HEK293 (cell line): ENCODE measurements around the gene DPYSL5.
A peak's percentile ranks its signal among the peaks of the same experiment; 100 is the strongest.

Source experiments
- CTCF ChIA-PET: fragments of 350-600 bp; formaldehyde crosslinking; extraction: SDS; loops from one replicate; lab custom pipeline; 2021; ENCODE audit warnings: antibody characterized with exemption; lab: Yijun Ruan, JAX
- POLR2A ChIA-PET: fragments of 300-600 bp; formaldehyde crosslinking; extraction: SDS; loops from one replicate; lab custom pipeline; 2020; ENCODE audit warnings: antibody characterized with exemption, inconsistent platforms; lab: Yijun Ruan, JAX
- H3K27ac ChIP-seq: fragments of 200-500 bp; sonication (Bioruptor generic); 2 replicates; pipeline ENCODE4 v1.5.1; 2014; ENCODE audit warnings: low read depth, low read length, control low read depth, inconsistent platforms; ENCODE audit errors: extremely low read depth
- H3K36me3 ChIP-seq, 2 experiments: fragments of 200-500 bp in 1 of 2; sonication (Bioruptor generic) in 1 of 2; 1 replicate in 1 of 2; 2 replicates in 1 of 2; pipeline ENCODE4 v1.5.1; 2014 to 2017; ENCODE audit warnings: inconsistent platforms in 2 of 2, low read length in 2 of 2; ENCODE audit not compliant: control insufficient read depth in 2 of 2, insufficient read depth in 1 of 2
- H3K4me1 ChIP-seq: fragments of 200-500 bp; sonication (Bioruptor generic); 2 replicates; pipeline ENCODE4 v1.5.1; 2014; ENCODE audit warnings: mild to moderate bottlenecking, low read length, inconsistent platforms; ENCODE audit not compliant: control insufficient read depth, insufficient read depth
- H3K4me3 ChIP-seq: 2 replicates; pipeline ENCODE4 v1.5.1; 2011; ENCODE audit warnings: low read depth, mild to moderate bottlenecking, control low read depth, low read length, moderate library complexity
- H3K9me3 ChIP-seq: fragments of 200-500 bp; sonication (Bioruptor generic); 2 replicates; pipeline ENCODE4 v1.5.1; 2014; ENCODE audit warnings: low read depth, low read length, inconsistent platforms; ENCODE audit not compliant: control insufficient read depth, insufficient read depth
- BCL11A ChIP-seq: fragments of 450-650 bp; formaldehyde crosslinking; IDR thresholded peaks from 2 replicates; pipeline ENCODE4 v1.5.1; 2016; ENCODE audit warnings: low read depth, missing biosample characterization, missing genetic modification characterization
- EGR2 ChIP-seq: fragments of 450-650 bp; formaldehyde crosslinking; IDR thresholded peaks from 2 replicates; pipeline ENCODE4 v1.5.1; 2016; ENCODE audit warnings: low read depth, missing biosample characterization, missing genetic modification characterization
- FEZF1 ChIP-seq: fragments of 450-650 bp; formaldehyde crosslinking; IDR thresholded peaks from 2 replicates; pipeline ENCODE4 v1.5.1; 2016; ENCODE audit warnings: missing biosample characterization, missing genetic modification characterization
- GLIS1 ChIP-seq: fragments of 450-650 bp; formaldehyde crosslinking; IDR thresholded peaks from 2 replicates; pipeline ENCODE4 v1.5.1; 2016; ENCODE audit warnings: missing biosample characterization, missing genetic modification characterization
- GLIS2 ChIP-seq: fragments of 450-650 bp; formaldehyde crosslinking; IDR thresholded peaks from 2 replicates; pipeline ENCODE4 v1.5.1; 2016; ENCODE audit warnings: missing biosample characterization, missing genetic modification characterization
- KLF1 ChIP-seq: fragments of 450-650 bp; formaldehyde crosslinking; IDR thresholded peaks from 2 replicates; pipeline ENCODE4 v1.5.1; 2016; ENCODE audit warnings: missing biosample characterization, missing genetic modification characterization
- OSR2 ChIP-seq: fragments of 450-650 bp; formaldehyde crosslinking; IDR thresholded peaks from 2 replicates; pipeline ENCODE4 v1.5.1; 2016; ENCODE audit warnings: missing biosample characterization, missing genetic modification characterization
- SCRT1 ChIP-seq: fragments of 450-650 bp; formaldehyde crosslinking; IDR thresholded peaks from 2 replicates; pipeline ENCODE4 v1.5.1; 2016; ENCODE audit warnings: missing biosample characterization, missing genetic modification characterization, borderline replicate concordance
- SCRT2 ChIP-seq: fragments of 450-650 bp; formaldehyde crosslinking; IDR thresholded peaks from 2 replicates; pipeline ENCODE4 v1.5.1; 2016; ENCODE audit warnings: missing biosample characterization, missing genetic modification characterization
- SP7 ChIP-seq: fragments of 450-650 bp; formaldehyde crosslinking; IDR thresholded peaks from 2 replicates; pipeline ENCODE4 v1.5.1; 2016; ENCODE audit warnings: missing biosample characterization, missing genetic modification characterization
- ZBTB1 ChIP-seq: fragments of 450-650 bp; formaldehyde crosslinking; IDR thresholded peaks from 2 replicates; pipeline ENCODE4 v1.5.1; 2016; ENCODE audit warnings: missing biosample characterization, missing genetic modification characterization
- ZBTB20 ChIP-seq: fragments of 450-650 bp; formaldehyde crosslinking; IDR thresholded peaks from 2 replicates; pipeline ENCODE4 v1.5.1; 2016; ENCODE audit warnings: missing biosample characterization, missing genetic modification characterization
- ZFHX2 ChIP-seq: fragments of 450-650 bp; formaldehyde crosslinking; conservative IDR thresholded peaks from 2 replicates; pipeline ENCODE4 v1.5.1; 2016; ENCODE audit warnings: missing biosample characterization, missing genetic modification characterization
- ZNF138 ChIP-seq: fragments of 450-650 bp; formaldehyde crosslinking; IDR thresholded peaks from 2 replicates; pipeline ENCODE4 v1.5.1; 2016; ENCODE audit warnings: missing biosample characterization, missing genetic modification characterization, borderline replicate concordance
- ZNF155 ChIP-seq: fragments of 450-650 bp; formaldehyde crosslinking; IDR thresholded peaks from 2 replicates; pipeline ENCODE4 v1.5.1; 2016; ENCODE audit warnings: missing biosample characterization, missing genetic modification characterization
- ZNF184 ChIP-seq: fragments of 450-650 bp; IDR thresholded peaks from 2 replicates; pipeline ENCODE4 v1.5.1; 2018; ENCODE audit warnings: missing biosample characterization, mild to moderate bottlenecking, missing genetic modification characterization
- ZNF19 ChIP-seq: fragments of 450-650 bp; formaldehyde crosslinking; IDR thresholded peaks from 2 replicates; pipeline ENCODE4; 2016; ENCODE audit warnings: missing biosample characterization, missing genetic modification characterization, low read depth
- ZNF2 ChIP-seq: fragments of 450-650 bp; formaldehyde crosslinking; IDR thresholded peaks from 2 replicates; pipeline ENCODE4 v1.5.1; 2016; ENCODE audit warnings: missing biosample characterization, missing genetic modification characterization
- ZNF341 ChIP-seq: fragments of 450-650 bp; formaldehyde crosslinking; IDR thresholded peaks from 2 replicates; pipeline ENCODE4; 2016; ENCODE audit warnings: low read depth, missing biosample characterization, missing genetic modification characterization
- ZNF391 ChIP-seq: fragments of 450-650 bp; formaldehyde crosslinking; IDR thresholded peaks from 2 replicates; pipeline ENCODE4 v1.5.1; 2016; ENCODE audit warnings: low read depth, missing biosample characterization, missing genetic modification characterization, borderline replicate concordance
- ZNF404 ChIP-seq: fragments of 450-650 bp; formaldehyde crosslinking; IDR thresholded peaks from 2 replicates; pipeline ENCODE4 v1.5.1; 2017; ENCODE audit warnings: missing biosample characterization, missing genetic modification characterization
- ZNF560 ChIP-seq: fragments of 450-650 bp; formaldehyde crosslinking; IDR thresholded peaks from 2 replicates; pipeline ENCODE4 v1.5.1; 2017; ENCODE audit warnings: missing biosample characterization, missing genetic modification characterization, borderline replicate concordance
- ZNF624 ChIP-seq: fragments of 450-650 bp; formaldehyde crosslinking; IDR thresholded peaks from 2 replicates; pipeline ENCODE4 v1.5.1; 2017; ENCODE audit warnings: missing biosample characterization, missing genetic modification characterization
- ZNF626 ChIP-seq: fragments of 450-650 bp; sonication (Bioruptor Pico); formaldehyde crosslinking; IDR thresholded peaks from 2 replicates; pipeline ENCODE4 v1.5.1; 2018; ENCODE audit warnings: missing biosample characterization, missing genetic modification characterization, inconsistent platforms
- ZNF629 ChIP-seq: fragments of 450-650 bp; formaldehyde crosslinking; IDR thresholded peaks from 2 replicates; pipeline ENCODE4 v1.5.1; 2017; ENCODE audit warnings: missing biosample characterization, missing genetic modification characterization
- ZNF658 ChIP-seq: fragments of 450-650 bp; formaldehyde crosslinking; IDR thresholded peaks from 2 replicates; pipeline ENCODE4; 2016; ENCODE audit warnings: missing biosample characterization, missing genetic modification characterization
- ZNF670 ChIP-seq: fragments of 450-650 bp; formaldehyde crosslinking; IDR thresholded peaks from 2 replicates; pipeline ENCODE4 v1.5.1; 2016; ENCODE audit warnings: missing biosample characterization, missing genetic modification characterization, low read depth
- ZNF776 ChIP-seq: fragments of 450-650 bp; formaldehyde crosslinking; IDR thresholded peaks from 2 replicates; pipeline ENCODE4 v1.5.0; 2017; ENCODE audit warnings: missing biosample characterization, missing genetic modification characterization, borderline replicate concordance
- ZNF792 ChIP-seq: fragments of 450-650 bp; formaldehyde crosslinking; IDR thresholded peaks from 2 replicates; pipeline ENCODE4 v1.5.1; 2016; ENCODE audit warnings: missing biosample characterization, missing genetic modification characterization
- ZXDB ChIP-seq: fragments of 450-650 bp; formaldehyde crosslinking; IDR thresholded peaks from 2 replicates; pipeline ENCODE4 v1.5.1; 2016; ENCODE audit warnings: missing biosample characterization, missing genetic modification characterization
- TF ChIP-seq, protein P1 (sequence below): fragments of 450-650 bp; formaldehyde crosslinking; IDR thresholded peaks from 2 replicates; pipeline ENCODE4 v1.5.1; 2016; ENCODE audit warnings: missing biosample characterization, missing genetic modification characterization
- TF ChIP-seq, protein P2 (sequence below): fragments of 450-650 bp; formaldehyde crosslinking; IDR thresholded peaks from 2 replicates; pipeline ENCODE4 v1.5.1; 2016; ENCODE audit warnings: missing biosample characterization, missing genetic modification characterization
- TF ChIP-seq, protein P3 (sequence below): fragments of 450-650 bp; formaldehyde crosslinking; IDR thresholded peaks from 2 replicates; pipeline ENCODE4 v1.5.1; 2016; ENCODE audit warnings: missing biosample characterization, missing genetic modification characterization, borderline replicate concordance

DPYSL5 gene

DNA sequence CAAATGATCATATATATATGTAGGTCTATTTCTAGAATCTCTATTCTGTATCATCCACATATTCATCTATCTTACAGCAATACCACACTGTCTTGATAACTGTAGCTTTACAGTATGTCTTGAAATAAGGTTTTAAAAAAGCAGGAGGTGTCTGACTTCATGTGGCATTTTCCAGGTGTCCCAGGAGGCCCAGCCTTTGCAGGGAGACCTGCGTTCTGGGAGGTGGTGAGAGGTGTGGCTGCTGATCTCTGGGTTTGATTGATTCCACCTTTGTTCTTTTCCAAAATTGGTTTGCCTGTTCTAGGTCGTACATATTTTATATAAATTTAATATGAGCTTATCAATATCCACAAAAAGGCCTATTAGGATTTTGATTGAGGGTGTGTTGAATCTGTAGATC lies 26.6 kb downstream of the DPYSL5 start:
- H3K4me1 ChIP-seq = no peaks in the 10 kb centered on the region
- CTCF ChIA-PET = interaction anchor here (0.6 to 1.4 kb wide), 2 partner anchors 28 to 534 kb away, joined by 3 to 6 read pairs; no protein-coding TSS in a partner anchor
- no peak overlapping the region for H3K4me3 ChIP-seq
- H3K36me3 ChIP-seq = peaks cover 0 to 9% of the 10 kb centered on the region in 2 experiments; a peak in 2 of 3 replicates
- no peaks in the 10 kb centered on the region for H3K9me3 ChIP-seq
- POLR2A ChIA-PET = no interaction called here
- H3K27ac ChIP-seq = no peak overlapping the region
- no peak for TF ChIP-seq ZNF404 (tag by site-specific recombination)
- TF ChIP-seq ZNF2 (tag by site-specific recombination) = no peak
- TF ChIP-seq ZBTB1 (tag by site-specific recombination) = no peak
- no peak for TF ChIP-seq ZNF792 (tag by site-specific recombination)
- no peak for TF ChIP-seq ZNF670 (tag by site-specific recombination)
- TF ChIP-seq ZNF19 (tag by site-specific recombination) = no peak
- TF ChIP-seq SP7 (tag by site-specific recombination) = no peak
- no peak for TF ChIP-seq ZNF391 (tag by site-specific recombination)
- TF ChIP-seq, protein P1, sequence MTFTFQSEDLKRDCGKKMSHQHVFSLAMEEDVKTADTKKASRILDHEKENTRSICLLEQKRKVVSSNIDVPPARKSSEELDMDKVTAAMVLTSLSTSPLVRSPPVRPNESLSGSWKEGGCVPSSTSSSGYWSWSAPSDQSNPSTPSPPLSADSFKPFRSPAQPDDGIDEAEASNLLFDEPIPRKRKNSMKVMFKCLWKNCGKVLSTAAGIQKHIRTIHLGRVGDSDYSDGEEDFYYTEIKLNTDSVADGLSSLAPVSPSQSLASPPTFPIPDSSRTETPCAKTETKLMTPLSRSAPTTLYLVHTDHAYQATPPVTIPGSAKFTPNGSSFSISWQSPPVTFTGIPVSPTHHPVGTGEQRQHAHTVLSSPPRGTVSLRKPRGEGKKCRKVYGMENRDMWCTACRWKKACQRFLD = no peak
- no peak for TF ChIP-seq ZBTB20 (tag by site-specific recombination)
- no peak for TF ChIP-seq OSR2 (tag by site-specific recombination)
- TF ChIP-seq ZNF629 (tag by site-specific recombination) = no peak
- no peak for TF ChIP-seq ZNF658 (tag by site-specific recombination)
- TF ChIP-seq, protein P2, sequence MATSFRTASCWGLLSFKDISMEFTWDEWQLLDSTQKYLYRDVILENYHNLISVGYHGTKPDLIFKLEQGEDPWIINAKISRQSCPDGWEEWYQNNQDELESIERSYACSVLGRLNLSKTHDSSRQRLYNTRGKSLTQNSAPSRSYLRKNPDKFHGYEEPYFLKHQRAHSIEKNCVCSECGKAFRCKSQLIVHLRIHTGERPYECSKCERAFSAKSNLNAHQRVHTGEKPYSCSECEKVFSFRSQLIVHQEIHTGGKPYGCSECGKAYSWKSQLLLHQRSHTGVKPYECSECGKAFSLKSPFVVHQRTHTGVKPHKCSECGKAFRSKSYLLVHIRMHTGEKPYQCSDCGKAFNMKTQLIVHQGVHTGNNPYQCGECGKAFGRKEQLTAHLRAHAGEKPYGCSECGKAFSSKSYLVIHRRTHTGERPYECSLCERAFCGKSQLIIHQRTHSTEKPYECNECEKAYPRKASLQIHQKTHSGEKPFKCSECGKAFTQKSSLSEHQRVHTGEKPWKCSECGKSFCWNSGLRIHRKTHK = no peak
- no peak for TF ChIP-seq ZNF138
- no peak for TF ChIP-seq KLF1 (tag by site-specific recombination)
- no peak for TF ChIP-seq ZNF776 (tag by site-specific recombination)
- TF ChIP-seq, all 188 proteins: peak for 0

DNA sequence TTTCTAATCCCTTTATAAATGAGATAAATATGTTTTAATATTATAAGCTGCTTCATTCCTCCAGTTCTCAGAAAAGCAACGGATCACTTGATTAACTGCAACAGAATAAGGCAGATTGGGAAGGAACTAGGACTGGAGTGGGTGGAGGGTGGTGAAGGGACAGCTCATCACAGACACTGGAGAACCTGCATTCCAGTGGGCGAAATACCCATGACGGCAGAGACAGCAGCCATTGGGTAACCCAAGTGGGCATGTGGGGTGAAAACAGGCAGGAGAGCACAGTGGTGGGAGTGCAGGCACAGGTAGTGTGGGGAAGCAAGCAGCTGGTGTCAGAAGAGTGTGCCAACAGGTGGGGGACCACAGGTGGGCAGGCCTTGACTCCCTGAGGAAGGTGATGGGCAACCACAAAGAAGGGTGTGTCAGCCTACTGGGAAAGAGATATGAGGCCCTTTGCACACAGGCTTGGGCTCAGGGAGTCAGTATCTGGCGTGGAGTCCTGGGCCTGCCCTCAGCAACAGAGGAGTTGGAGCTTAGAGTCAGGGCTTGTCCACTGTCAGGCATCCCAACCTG lies 27.2 kb downstream of the DPYSL5 start:
- Histone ChIP-seq H3K4me3 (no peak overlapping the region), H3K4me1 (no peaks in the 10 kb centered on the region), H3K36me3 (peaks cover 0 to 12% of the 10 kb centered on the region in 2 experiments; a peak in 1 of 3 replicates), H3K27ac (no peak overlapping the region), H3K9me3 (no peaks in the 10 kb centered on the region)
- POLR2A ChIA-PET = no interaction called here
- CTCF ChIA-PET = interaction anchor here (0.6 to 1.4 kb wide), 2 partner anchors 29 to 533 kb away, joined by 3 to 6 read pairs; no protein-coding TSS in a partner anchor
- TF ChIP-seq FEZF1 (tag by site-specific recombination) (no peak), ZNF624 (no peak), ZNF560 (tag by site-specific recombination) (no peak), EGR2 (peak; percentile 60; the same call in 1 of the 2 replicates), GLIS2 (no peak), ZNF155 (tag by site-specific recombination) (no peak), SCRT1 (peak; percentile 98), BCL11A (tag by site-specific recombination) (no peak), ZNF184 (no peak), GLIS1 (tag by site-specific recombination) (no peak), ZXDB (no peak), ZNF626 (no peak), SCRT2 (tag by site-specific recombination) (peak; percentile 98), ZNF341 (tag by site-specific recombination) (no peak), ZFHX2 (0 out of 2 replicates have a peak, but pooled peaks have one; percentile 17), ZNF670 (tag by site-specific recombination) (no peak)
- TF ChIP-seq, protein P3, sequence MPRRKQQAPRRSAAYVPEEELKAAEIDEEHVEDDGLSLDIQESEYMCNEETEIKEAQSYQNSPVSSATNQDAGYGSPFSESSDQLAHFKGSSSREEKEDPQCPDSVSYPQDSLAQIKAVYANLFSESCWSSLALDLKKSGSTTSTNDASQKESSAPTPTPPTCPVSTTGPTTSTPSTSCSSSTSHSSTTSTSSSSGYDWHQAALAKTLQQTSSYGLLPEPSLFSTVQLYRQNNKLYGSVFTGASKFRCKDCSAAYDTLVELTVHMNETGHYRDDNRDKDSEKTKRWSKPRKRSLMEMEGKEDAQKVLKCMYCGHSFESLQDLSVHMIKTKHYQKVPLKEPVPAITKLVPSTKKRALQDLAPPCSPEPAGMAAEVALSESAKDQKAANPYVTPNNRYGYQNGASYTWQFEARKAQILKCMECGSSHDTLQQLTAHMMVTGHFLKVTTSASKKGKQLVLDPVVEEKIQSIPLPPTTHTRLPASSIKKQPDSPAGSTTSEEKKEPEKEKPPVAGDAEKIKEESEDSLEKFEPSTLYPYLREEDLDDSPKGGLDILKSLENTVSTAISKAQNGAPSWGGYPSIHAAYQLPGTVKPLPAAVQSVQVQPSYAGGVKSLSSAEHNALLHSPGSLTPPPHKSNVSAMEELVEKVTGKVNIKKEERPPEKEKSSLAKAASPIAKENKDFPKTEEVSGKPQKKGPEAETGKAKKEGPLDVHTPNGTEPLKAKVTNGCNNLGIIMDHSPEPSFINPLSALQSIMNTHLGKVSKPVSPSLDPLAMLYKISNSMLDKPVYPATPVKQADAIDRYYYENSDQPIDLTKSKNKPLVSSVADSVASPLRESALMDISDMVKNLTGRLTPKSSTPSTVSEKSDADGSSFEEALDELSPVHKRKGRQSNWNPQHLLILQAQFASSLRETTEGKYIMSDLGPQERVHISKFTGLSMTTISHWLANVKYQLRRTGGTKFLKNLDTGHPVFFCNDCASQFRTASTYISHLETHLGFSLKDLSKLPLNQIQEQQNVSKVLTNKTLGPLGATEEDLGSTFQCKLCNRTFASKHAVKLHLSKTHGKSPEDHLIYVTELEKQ (tag by site-specific recombination) = no peak
